H1 (cell line): ENCODE measurements around the gene UBE2F. TPM values are rescaled to one million over a fixed set of nuclear protein-coding genes. Genes with fewer than 3 reads are reported as not detected.

ENCODE experiments used
- CTCF ChIA-PET: fragments of 300-600 bp; sonication (Branson Sonifier 250); formaldehyde crosslinking; loops from one replicate; lab custom pipeline; 2021; ENCODE audit not compliant: partially characterized antibody; lab: Charles Lee
- POLR2A ChIA-PET: fragments of 300-600 bp; sonication (Branson Sonifier 250); formaldehyde crosslinking; loops from one replicate; lab custom pipeline; 2021; ENCODE audit warnings: inconsistent platforms; ENCODE audit not compliant: partially characterized antibody; lab: Charles Lee
- DNase-seq, 2 experiments: peaks; one replicate each; pipeline versions ENCODE4 v3.0.0 to v3.0.0-alpha.2; 2010 to 2022; ENCODE audit warnings: low spot score in 2 of 2, low read depth in 1 of 2, mixed read lengths in 1 of 2
- FAIRE-seq: peaks from 2 replicates; lab custom pipeline; 2011; peaks lifted over from hg19 to GRCh38; lab: Jason Lieb, UNC
- H2AFZ ChIP-seq: 2 replicates; pipeline ENCODE4 v1.8.1; 2012; ENCODE audit warnings: low read length, inconsistent platforms
- H2AK5ac ChIP-seq: 2 replicates; pipeline ENCODE4 v1.6.1; 2013; ENCODE audit warnings: low read depth, low read length
- H2BK120ac ChIP-seq: replicated peaks from 2 replicates; pipeline ENCODE3; 2013; ENCODE audit warnings: low read depth, low read length, inconsistent platforms
- H2BK12ac ChIP-seq: 2 replicates; pipeline ENCODE4 v1.6.1; 2013; ENCODE audit warnings: low read depth, low read length
- H2BK15ac ChIP-seq: 2 replicates; pipeline ENCODE4 v1.6.1; 2013; ENCODE audit warnings: low read length
- H2BK20ac ChIP-seq: 2 replicates; pipeline ENCODE4 v1.6.1; 2013; ENCODE audit warnings: low read length
- H2BK5ac ChIP-seq: 2 replicates; pipeline ENCODE4 v1.6.1; 2013; ENCODE audit warnings: low read depth, low read length
- H3K14ac ChIP-seq: 2 replicates; pipeline ENCODE4 v1.6.1; 2013; ENCODE audit warnings: inconsistent platforms; ENCODE audit not compliant: insufficient read length
- H3K18ac ChIP-seq: 2 replicates; pipeline ENCODE4 v1.6.1; 2013; ENCODE audit warnings: low read length; ENCODE audit errors: extremely low read depth
- H3K23ac ChIP-seq: 2 replicates; pipeline ENCODE4 v1.6.1; 2013; ENCODE audit warnings: inconsistent platforms; ENCODE audit not compliant: insufficient read length
- H3K23me2 ChIP-seq: 2 replicates; pipeline ENCODE4 v1.6.1; 2013; ENCODE audit warnings: low read depth, low read length
- H3K27ac ChIP-seq: 2 replicates; pipeline ENCODE4 v1.6.1; 2011; ENCODE audit warnings: low read depth, low read length, inconsistent platforms
- H3K27me3 ChIP-seq, 4 experiments: replicated peaks in 1 of 4; 1 replicate in 1 of 4; 2 replicates in 3 of 4; pipeline versions ENCODE4 v1.6.1 to v1.8.1; 2011 to 2013; ENCODE audit warnings: low read length in 3 of 4, mild to moderate bottlenecking in 3 of 4, inconsistent platforms in 2 of 4, mixed read lengths in 2 of 4, moderate library complexity in 1 of 4; ENCODE audit not compliant: control insufficient read depth in 3 of 4, insufficient read depth in 3 of 4; ENCODE audit errors: extremely low read depth in 1 of 4
- H3K36me3 ChIP-seq, 4 experiments: 2 replicates each; pipeline versions ENCODE4 v1.6.1 to v1.8.1; 2011 to 2013; ENCODE audit warnings: mild to moderate bottlenecking in 4 of 4, low read length in 3 of 4, moderate library complexity in 2 of 4, control low read depth in 1 of 4, inconsistent platforms in 1 of 4; ENCODE audit not compliant: insufficient read depth in 4 of 4, control insufficient read depth in 2 of 4
- H3K4ac ChIP-seq: replicated peaks from 2 replicates; pipeline ENCODE3; 2013; ENCODE audit warnings: low read length, low read depth, mixed read lengths, inconsistent platforms; ENCODE audit not compliant: insufficient read length
- H3K4me1 ChIP-seq, 4 experiments: replicated peaks in 1 of 4; 1 replicate in 1 of 4; 2 replicates in 3 of 4; pipeline versions ENCODE4 v1.6.1 to v1.8.1; 2011 to 2013; ENCODE audit warnings: low read length in 3 of 4, inconsistent platforms in 2 of 4, mixed read lengths in 1 of 4; ENCODE audit not compliant: insufficient read depth in 4 of 4, control insufficient read depth in 3 of 4
- H3K4me2 ChIP-seq, 2 experiments: 2 replicates each; pipeline versions ENCODE4 v1.6.1 to v1.8.1; 2011 to 2013; ENCODE audit warnings: low read depth in 2 of 2, low read length in 2 of 2, control low read depth in 1 of 2, inconsistent platforms in 1 of 2, mild to moderate bottlenecking in 1 of 2; ENCODE audit not compliant: insufficient read depth in 1 of 2
- H3K4me3 ChIP-seq, 4 experiments: fragments of 200-600, 300-600 bp in 1 of 4; sonication (generic), shearing (Covaris generic), sonication (Bioruptor Twin) in 1 of 4; 2 replicates each; pipeline versions ENCODE4 v1.5.1 to v1.8.1; 2011 to 2016; ENCODE audit warnings: low read length in 4 of 4, low read depth in 3 of 4, control low read depth in 2 of 4, inconsistent platforms in 2 of 4, mild to moderate bottlenecking in 2 of 4, mixed read lengths in 1 of 4, moderate library complexity in 1 of 4; ENCODE audit not compliant: insufficient read depth in 2 of 4; ENCODE audit errors: extremely low read depth in 1 of 4
- H3K56ac ChIP-seq: replicated peaks from 2 replicates; pipeline ENCODE3; 2013; ENCODE audit warnings: low read depth, mild to moderate bottlenecking, mixed read lengths, low read length, inconsistent platforms; ENCODE audit not compliant: insufficient read length
- H3K79me1 ChIP-seq: 2 replicates; pipeline ENCODE4 v1.6.1; 2013; ENCODE audit warnings: low read depth, low read length, control low read depth
- H3K79me2 ChIP-seq, 2 experiments: 2 replicates each; pipeline versions ENCODE4 v1.6.1 to v1.8.1; 2012 to 2013; ENCODE audit warnings: low read length in 2 of 2, mild to moderate bottlenecking in 2 of 2, inconsistent platforms in 1 of 2; ENCODE audit not compliant: insufficient read depth in 2 of 2, control insufficient read depth in 1 of 2
- H3K9ac ChIP-seq, 4 experiments: replicated peaks in 1 of 4; 1 replicate in 1 of 4; 2 replicates in 3 of 4; pipeline versions ENCODE4 v1.6.1 to v1.8.1; 2011 to 2013; ENCODE audit warnings: low read depth in 3 of 4, low read length in 3 of 4, control low read depth in 2 of 4, mild to moderate bottlenecking in 2 of 4, moderate library complexity in 2 of 4, inconsistent platforms in 1 of 4; ENCODE audit errors: extremely low read depth in 1 of 4
- H3K9me3 ChIP-seq, 2 experiments: 2 replicates each; pipeline versions ENCODE4 v1.6.1 to v1.8.1; 2012 to 2013; ENCODE audit warnings: mild to moderate bottlenecking in 2 of 2, moderate library complexity in 2 of 2, control low read depth in 1 of 2, inconsistent platforms in 1 of 2, low read depth in 1 of 2, low read length in 1 of 2, mixed read lengths in 1 of 2; ENCODE audit not compliant: insufficient read depth in 2 of 2
- H4K20me1 ChIP-seq, 2 experiments: replicated peaks in 1 of 2; 2 replicates each; pipeline versions ENCODE3 to v1.8.1; 2011 to 2013; ENCODE audit warnings: inconsistent platforms in 2 of 2, low read length in 2 of 2, mild to moderate bottlenecking in 1 of 2; ENCODE audit not compliant: insufficient read depth in 2 of 2, control insufficient read depth in 1 of 2
- H4K5ac ChIP-seq: 2 replicates; pipeline ENCODE4 v1.6.1; 2013; ENCODE audit warnings: low read length, low read depth, mixed read lengths, inconsistent platforms; ENCODE audit not compliant: insufficient read length
- H4K8ac ChIP-seq: 2 replicates; pipeline ENCODE4 v1.8.0; 2013; ENCODE audit warnings: mild to moderate bottlenecking, moderate library complexity, low read length, inconsistent platforms; ENCODE audit not compliant: insufficient read depth; ENCODE audit errors: extremely low read depth
- H4K91ac ChIP-seq: replicated peaks from 2 replicates; pipeline ENCODE3; 2013; ENCODE audit warnings: low read length, mixed read lengths, inconsistent platforms; ENCODE audit not compliant: insufficient read length
- CBX5 ChIP-seq: fragments of 300-800, 300-1000 bp; sonication (generic); IDR thresholded peaks from 2 replicates; pipeline ENCODE4 v1.7.1; 2016; ENCODE audit warnings: antibody characterized with exemption, low read length, low read depth
- CBX8 ChIP-seq: fragments of 300-800, 300-1000 bp; sonication (generic); IDR thresholded peaks from 2 replicates; pipeline ENCODE4 v1.7.1; 2016; ENCODE audit warnings: low read depth, low read length, borderline replicate concordance
- CHD1 ChIP-seq: IDR thresholded peaks from 2 replicates; pipeline ENCODE4 v1.6.1; 2012; ENCODE audit warnings: low read depth, low read length, improper control_type of control experiment
- GABPA ChIP-seq: IDR thresholded peaks from 2 replicates; pipeline ENCODE4 v1.6.1; 2011; ENCODE audit warnings: mild to moderate bottlenecking, low read length, moderate library complexity, borderline replicate concordance; ENCODE audit not compliant: insufficient read depth
- JUN ChIP-seq: IDR thresholded peaks from 2 replicates; pipeline ENCODE4 v1.6.1; 2011; ENCODE audit warnings: low read depth, mild to moderate bottlenecking, improper control_type of control experiment, low read length
- NANOG ChIP-seq: IDR thresholded peaks from 2 replicates; pipeline ENCODE4 v1.6.1; 2011; ENCODE audit warnings: low read length, low read depth, mild to moderate bottlenecking, inconsistent platforms; ENCODE audit not compliant: insufficient read depth, poor library complexity, severe bottlenecking
- PHF8 ChIP-seq: fragments of 200-600 bp; sonication (generic); conservative IDR thresholded peaks from 2 replicates; pipeline ENCODE4 v1.7.1; 2012; ENCODE audit warnings: low read depth, mild to moderate bottlenecking, inconsistent platforms, low read length, moderate library complexity
- RXRA ChIP-seq: IDR thresholded peaks from 2 replicates; pipeline ENCODE4 v1.6.1; 2011; ENCODE audit warnings: low read depth, mild to moderate bottlenecking, low read length, moderate library complexity; ENCODE audit not compliant: insufficient read depth
- SIRT6 ChIP-seq: IDR thresholded peaks from one replicate; pipeline ENCODE4 v1.7.1; 2012; ENCODE audit warnings: low read length, inconsistent platforms
- TAF1 ChIP-seq: IDR thresholded peaks from 2 replicates; pipeline ENCODE4 v1.6.1; 2011; ENCODE audit warnings: mild to moderate bottlenecking, low read depth, low read length
- TAF7 ChIP-seq: optimal IDR thresholded peaks from 2 replicates; pipeline ENCODE3; 2011; ENCODE audit warnings: low read depth, mild to moderate bottlenecking, inconsistent platforms, low read length, moderate library complexity, borderline replicate concordance
- TEAD4 ChIP-seq: IDR thresholded peaks from 2 replicates; pipeline ENCODE4 v1.6.1; 2012; ENCODE audit warnings: low read depth, low read length, inconsistent platforms, mixed read lengths
- ZNF274 ChIP-seq: IDR thresholded peaks from 2 replicates; pipeline ENCODE4 v1.7.0; 2012; ENCODE audit warnings: low read length, borderline replicate concordance; ENCODE audit errors: extremely low read depth
- whole genome bisulfite sequencing, 2 experiments: shearing (Covaris generic) in 1 of 2; methylation state at CpG; one replicate each; pipeline versions ENCODE4 v1.1.6 to v1.1.7; 2013 to 2015; ENCODE audit warnings: low lambda C conversion rate in 2 of 2, mixed read lengths in 2 of 2, inconsistent platforms in 1 of 2, low coverage in 1 of 2, missing lambda C conversion rate in 1 of 2; ENCODE audit not compliant: insufficient replicate concordance in 2 of 2, insufficient coverage in 1 of 2, insufficient read length in 1 of 2; ENCODE audit errors: extremely low coverage in 1 of 2, missing lambda C conversion rate in 1 of 2; 5-methylcytosine and 5-hydroxymethylcytosine counted together
- polyA plus RNA-seq, 7 experiments: library from polyadenylated mRNA; depleted of rRNA in 3 of 7; stranded (reverse) in 5 of 7; unstranded in 2 of 7; fragments of >200 nt in 5 of 7; fragments of 200-250 nt in 2 of 7; gene quantifications; 1 replicate in 5 of 7; 2 replicates in 1 of 7; 4 replicates in 1 of 7; pipeline versions ENCODE4 v1.2.1 to v1.2.3, GENCODE V29; 2011 to 2013; ENCODE audit warnings: missing spikeins in 2 of 7, mixed read lengths in 2 of 7
- total RNA-seq: library from RNA; stranded (reverse); fragmentation: NEBNext Ultra II Directional; extraction: Animal tissue kit (Norgen Biotek cat#: 25700); gene quantifications from 2 replicates; pipeline ENCODE4 v1.2.1, GENCODE V29; 2021
- TF ChIP-seq, protein P1 (sequence below): IDR thresholded peaks from 2 replicates; pipeline ENCODE4 v1.6.1; 2011; ENCODE audit warnings: low read length, improper control_type of control experiment

The UBE2F gene
- total and polyA plus RNA-seq, 2 of the 8 experiments (the other 6 are each of a cell fraction or from before 2014, with no cell fraction given), result 43.3 to 59.8 TPM

DNA sequence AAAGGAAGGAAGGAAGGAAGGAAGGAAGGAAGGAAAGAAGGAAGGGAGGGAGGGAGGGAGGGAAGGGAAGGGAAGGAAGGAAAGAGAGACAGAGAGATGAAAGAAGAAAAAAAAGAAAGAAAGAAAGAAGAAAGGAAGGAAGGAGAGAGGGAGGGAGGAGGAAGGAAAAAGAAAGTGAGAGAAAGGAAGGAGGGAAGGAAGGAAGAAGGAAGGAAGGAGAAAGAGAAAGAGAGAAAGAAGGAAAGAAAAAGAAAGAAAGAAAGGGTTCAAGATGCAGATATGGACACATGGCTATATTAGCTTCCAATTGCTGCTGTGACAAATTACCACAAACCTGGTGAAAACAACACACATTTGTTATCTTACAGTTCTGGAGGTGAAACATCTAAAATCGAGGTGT lies 20.4 kb upstream of the UBE2F start:
- Histone ChIP-seq H3K14ac (no peak overlapping the region), H2BK12ac (no peak overlapping the region), H2BK15ac (no peak overlapping the region), H4K8ac (no peak overlapping the region), H2BK5ac (no peak overlapping the region), H3K27ac (no peak overlapping the region), H3K36me3 (no peaks in the 10 kb centered on the region; a peak in 1 of 8 replicates), H3K9me3 (peaks cover 3 to 6% of the 10 kb centered on the region in 2 experiments; a peak in 2 of 4 replicates), H4K20me1 (no peaks in the 10 kb centered on the region), H2BK120ac (no peak overlapping the region), H3K79me2 (no peaks in the 10 kb centered on the region), H3K23ac (no peak overlapping the region), H3K4me1 (no peaks in the 10 kb centered on the region; a peak in 1 of 7 replicates), H3K56ac (no peak overlapping the region), H3K27me3 (no peaks in the 10 kb centered on the region), H3K4me2 (no peak overlapping the region), H2BK20ac (no peak overlapping the region), H2AFZ (no peak overlapping the region), H4K91ac (no peak overlapping the region), H3K9ac (no peak overlapping the region), H4K5ac (no peak overlapping the region), H2AK5ac (no peak overlapping the region), H3K4me3 (no peak overlapping the region), H3K79me1 (no peaks in the 10 kb centered on the region), H3K23me2 (no peaks in the 10 kb centered on the region), H3K4ac (no peak overlapping the region), H3K18ac (no peak overlapping the region)
- FAIRE-seq (no peak), DNase-seq (no peak)
- ChIA-PET CTCF (interaction anchor here (1.3 kb wide), 1 partner anchor 11 kb away, joined by 4 read pairs; no protein-coding TSS in a partner anchor), POLR2A (no interaction called here)
- 80% methylated on average over 1 of the region's 1 CpG; no CpG with 5 or more reads in 1 of the 2 experiments for WGBS, 2 experiments
- no peak for TF ChIP-seq NANOG
- no peak for TF ChIP-seq CBX8
- TF ChIP-seq TEAD4, result no peak
- no peak for TF ChIP-seq GABPA
- TF ChIP-seq ZNF274, result no peak
- TF ChIP-seq RXRA, result no peak
- TF ChIP-seq, protein P1, sequence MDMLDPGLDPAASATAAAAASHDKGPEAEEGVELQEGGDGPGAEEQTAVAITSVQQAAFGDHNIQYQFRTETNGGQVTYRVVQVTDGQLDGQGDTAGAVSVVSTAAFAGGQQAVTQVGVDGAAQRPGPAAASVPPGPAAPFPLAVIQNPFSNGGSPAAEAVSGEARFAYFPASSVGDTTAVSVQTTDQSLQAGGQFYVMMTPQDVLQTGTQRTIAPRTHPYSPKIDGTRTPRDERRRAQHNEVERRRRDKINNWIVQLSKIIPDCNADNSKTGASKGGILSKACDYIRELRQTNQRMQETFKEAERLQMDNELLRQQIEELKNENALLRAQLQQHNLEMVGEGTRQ, result no peak
- no peak for TF ChIP-seq TAF7
- no peak for TF ChIP-seq CBX5
- TF ChIP-seq SIRT6, result no peak
- no peak for TF ChIP-seq JUN
- no peak for TF ChIP-seq TAF1
- TF ChIP-seq CHD1, result no peak
- TF ChIP-seq PHF8, result no peak
